Prostate gland (tissue), 2 donors: Measurements from ENCODE around the gene AMACR.

Experiments used
- POLR2A ChIP-seq: fragments of 450-650 bp; IDR thresholded peaks from one replicate; pipeline ENCODE4 v1.6.1; 2016; ENCODE audit warnings: antibody characterized with exemption, mild to moderate bottlenecking
- POLR2AphosphoS5 ChIP-seq: sonication (generic); formaldehyde crosslinking; IDR thresholded peaks from one replicate; pipeline ENCODE4 v1.6.1; 2017; ENCODE audit warnings: antibody characterized with exemption
- TF ChIP-seq, protein P1 (sequence below), 4 experiments: fragments of 200-600 bp in 2 of 4; fragments of 450-650 bp in 2 of 4; sonication (generic) in 2 of 4; IDR thresholded peaks; 1 replicate in 3 of 4; 2 replicates in 1 of 4; pipeline ENCODE4 v1.5.1; 2016 to 2019; ENCODE audit warnings: antibody characterized with exemption in 4 of 4, mild to moderate bottlenecking in 2 of 4, moderate library complexity in 2 of 4

DNA sequence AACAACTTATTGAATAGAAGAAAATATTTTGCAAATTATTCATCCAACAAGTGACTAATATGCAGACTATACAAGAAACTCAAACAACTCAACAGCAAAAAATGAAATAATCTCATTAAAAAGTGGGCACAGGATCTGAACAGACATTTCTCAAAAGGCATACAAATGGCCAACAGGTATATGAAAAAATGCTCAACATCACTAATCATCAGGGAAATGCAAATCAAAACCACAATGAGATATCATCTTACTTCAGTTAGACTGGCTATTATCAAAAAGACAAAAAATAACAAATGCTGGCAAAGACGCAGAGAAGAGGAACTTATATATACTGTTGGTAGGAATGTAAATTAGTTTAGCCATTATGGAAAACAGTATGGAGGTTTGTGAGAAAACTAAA is 1.8 kb upstream of the AMACR start:
- TF ChIP-seq, protein P1, sequence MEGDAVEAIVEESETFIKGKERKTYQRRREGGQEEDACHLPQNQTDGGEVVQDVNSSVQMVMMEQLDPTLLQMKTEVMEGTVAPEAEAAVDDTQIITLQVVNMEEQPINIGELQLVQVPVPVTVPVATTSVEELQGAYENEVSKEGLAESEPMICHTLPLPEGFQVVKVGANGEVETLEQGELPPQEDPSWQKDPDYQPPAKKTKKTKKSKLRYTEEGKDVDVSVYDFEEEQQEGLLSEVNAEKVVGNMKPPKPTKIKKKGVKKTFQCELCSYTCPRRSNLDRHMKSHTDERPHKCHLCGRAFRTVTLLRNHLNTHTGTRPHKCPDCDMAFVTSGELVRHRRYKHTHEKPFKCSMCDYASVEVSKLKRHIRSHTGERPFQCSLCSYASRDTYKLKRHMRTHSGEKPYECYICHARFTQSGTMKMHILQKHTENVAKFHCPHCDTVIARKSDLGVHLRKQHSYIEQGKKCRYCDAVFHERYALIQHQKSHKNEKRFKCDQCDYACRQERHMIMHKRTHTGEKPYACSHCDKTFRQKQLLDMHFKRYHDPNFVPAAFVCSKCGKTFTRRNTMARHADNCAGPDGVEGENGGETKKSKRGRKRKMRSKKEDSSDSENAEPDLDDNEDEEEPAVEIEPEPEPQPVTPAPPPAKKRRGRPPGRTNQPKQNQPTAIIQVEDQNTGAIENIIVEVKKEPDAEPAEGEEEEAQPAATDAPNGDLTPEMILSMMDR (IDR thresholded peaks at IDR 0.05), result no peak
- no peak for TF ChIP-seq POLR2AphosphoS5
- no peak for TF ChIP-seq POLR2A
